ENCODE results near the gene SMG6.
"Not testable (repeated sequence)": the region's sequence is repeated elsewhere in the genome, so short reads cannot be mapped to it uniquely, and the experiment has no call there.

SMG6 gene

DNA sequence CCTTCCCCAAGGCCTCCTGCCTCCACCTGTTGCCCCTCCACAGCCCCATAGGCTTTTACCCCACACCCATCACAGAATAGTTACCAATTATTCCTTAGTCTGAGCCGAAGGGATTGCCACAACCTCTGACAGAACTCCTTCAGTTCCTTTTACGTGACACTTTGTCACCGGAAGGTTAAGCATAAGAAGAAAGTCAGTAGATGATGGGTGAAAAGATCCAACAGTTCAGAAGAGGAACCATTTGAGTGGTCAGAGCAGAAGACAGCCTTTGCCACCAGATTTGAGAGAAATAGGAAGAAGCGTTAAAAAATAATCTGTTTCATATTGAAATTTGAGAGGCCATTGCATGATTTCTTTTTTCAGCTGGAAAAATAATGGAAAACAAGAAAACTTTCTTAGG, 1.3 kb upstream of the SMG6 start:
- no peak for DNase-seq (ENCODE audit: low read depth in 2 of 2)

DNA sequence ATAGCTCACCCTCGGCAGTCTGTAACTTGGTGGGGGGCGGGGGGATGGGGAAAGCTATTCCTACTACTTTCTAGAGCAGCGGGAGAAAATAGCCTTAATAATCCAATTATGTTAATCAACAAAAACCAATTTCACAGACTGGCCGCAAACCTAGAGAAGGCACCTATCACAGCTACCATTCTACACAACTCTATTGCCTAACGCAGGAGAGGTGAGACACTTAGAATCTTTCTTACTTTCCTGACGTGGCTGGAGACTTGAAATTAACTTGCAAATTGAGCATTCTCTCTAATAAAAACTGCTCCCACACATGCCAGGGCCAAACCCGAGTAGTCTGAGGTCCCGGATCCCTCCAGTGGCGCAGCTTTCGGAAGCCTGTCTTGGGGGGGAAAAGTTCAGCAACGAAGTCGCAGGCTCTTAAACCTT, 794 bp downstream of the SMG6 start:
- no peak for DNase-seq (ENCODE audit: low read depth in 2 of 2)

DNA sequence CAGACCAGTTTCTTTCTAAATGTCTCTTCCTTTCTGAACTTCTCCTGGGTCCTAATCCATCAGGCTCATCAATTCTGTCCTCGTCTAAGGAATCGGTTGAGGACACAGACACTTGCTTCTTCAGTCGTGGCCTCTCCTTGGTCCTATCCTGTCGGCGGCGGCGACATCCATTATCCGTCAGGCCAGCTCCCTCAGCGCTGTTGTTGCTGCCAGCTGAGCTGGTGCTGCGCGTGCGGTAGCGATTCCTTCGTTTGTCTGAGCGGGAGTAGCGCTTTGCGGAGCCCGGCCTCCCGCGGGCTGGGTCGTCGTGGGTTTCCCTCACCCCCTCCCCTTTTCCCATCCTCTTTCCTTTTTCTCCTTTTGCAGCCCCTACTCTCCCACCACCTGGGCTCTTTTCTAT, 3.8 kb downstream of the SMG6 start:
- DNase-seq (ENCODE audit: low read depth in 2 of 2), result no peak

DNA sequence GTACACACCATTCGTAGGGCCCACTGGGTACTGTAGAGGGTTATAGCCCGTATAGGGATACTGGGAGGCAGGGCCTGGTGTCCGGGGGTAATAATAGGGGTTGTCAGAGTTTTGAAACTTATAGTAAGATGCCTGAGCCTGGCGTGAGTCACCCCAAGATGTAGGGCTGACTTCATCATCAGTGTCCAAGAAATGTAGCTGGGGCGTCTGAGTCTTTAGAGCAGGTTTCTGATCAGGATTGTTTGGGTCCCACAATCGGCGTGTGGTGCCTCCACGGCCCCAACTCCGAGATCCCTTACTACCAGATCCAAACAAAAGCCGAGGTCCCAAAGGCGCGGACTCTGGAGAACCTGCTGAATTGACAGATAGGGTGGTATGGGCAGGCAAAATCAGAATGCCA, 4.4 kb downstream of the SMG6 start:
- DNase-seq (ENCODE audit: low read depth in 2 of 2), result no peak

GRCh38 chr17:2297023-2297422, 6.6 kb downstream of the SMG6 start:
- DNase-seq (ENCODE audit: low read depth in 2 of 2), result no peak

DNA sequence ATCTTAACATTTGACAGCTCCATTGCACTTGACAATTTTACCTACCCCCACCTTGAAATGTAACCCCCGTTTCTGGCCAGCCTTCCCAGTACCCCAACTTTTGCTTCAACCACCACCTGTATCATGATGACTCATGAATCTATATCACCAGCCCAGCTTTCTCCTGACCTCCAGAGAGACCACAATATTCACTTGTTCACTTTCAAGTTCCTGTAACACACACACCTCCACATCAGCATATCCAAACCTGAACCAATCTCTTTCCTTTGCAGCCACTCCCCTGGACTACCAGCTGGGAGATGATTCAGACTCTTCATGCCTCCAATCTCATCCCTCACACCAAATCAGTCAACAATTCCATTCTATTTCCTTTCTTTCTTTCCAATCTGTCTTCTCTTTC, 8.0 kb downstream of the SMG6 start:
- no peak for DNase-seq (ENCODE audit: low read depth in 2 of 2)

DNA sequence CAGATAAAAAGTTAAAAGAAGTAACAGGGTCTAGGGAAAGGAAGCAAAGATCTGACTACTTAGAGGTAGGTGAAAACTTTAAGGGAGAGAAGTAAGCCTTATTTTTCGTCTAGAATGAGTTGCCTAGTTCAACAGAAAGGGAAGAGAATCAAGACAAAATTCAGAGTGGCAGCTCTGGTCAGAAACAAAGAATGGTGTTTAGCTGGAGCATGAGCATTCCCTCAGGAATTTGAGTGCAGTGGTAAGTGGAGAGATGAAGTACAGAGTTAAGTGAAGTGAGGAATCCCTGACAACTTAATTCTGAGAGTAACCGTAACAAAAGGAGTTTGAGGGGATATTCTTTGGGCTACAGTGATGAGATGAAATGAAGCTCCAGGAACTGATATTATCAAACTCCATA, 11.5 kb downstream of the SMG6 start:
- DNase-seq (ENCODE audit: low read depth in 2 of 2), result no peak

- no peak for DNase-seq (ENCODE audit: low read depth in 2 of 2)
These were observed 13.6 kb downstream of the SMG6 start for GRCh38 chr17:2289878-2290478.

DNA sequence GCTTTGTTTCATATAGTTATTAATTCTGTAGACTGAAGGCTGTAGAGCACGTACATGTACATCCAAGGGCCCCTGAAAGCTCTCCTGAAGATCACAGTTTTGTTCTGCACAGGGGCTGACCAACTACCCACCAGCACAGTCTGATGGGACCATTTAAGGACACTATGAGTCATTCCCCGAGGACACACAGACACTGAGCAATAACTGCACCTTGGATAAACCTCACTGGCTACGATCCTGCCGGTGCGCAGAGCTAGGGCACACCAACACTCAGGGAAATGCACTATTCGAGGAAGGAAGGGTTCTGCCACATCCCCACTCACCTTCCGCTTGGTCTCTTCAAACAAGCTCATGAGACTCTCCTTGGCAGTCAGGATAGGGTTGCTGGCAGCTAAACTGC, 20.3 kb downstream of the SMG6 start:
- DNase-seq (ENCODE audit: low read depth in 2 of 2), result no peak

- no peak for DNase-seq (ENCODE audit: low read depth in 2 of 2)
These were observed 21.2 kb downstream of the SMG6 start for GRCh38 chr17:2282297-2282873.

DNA sequence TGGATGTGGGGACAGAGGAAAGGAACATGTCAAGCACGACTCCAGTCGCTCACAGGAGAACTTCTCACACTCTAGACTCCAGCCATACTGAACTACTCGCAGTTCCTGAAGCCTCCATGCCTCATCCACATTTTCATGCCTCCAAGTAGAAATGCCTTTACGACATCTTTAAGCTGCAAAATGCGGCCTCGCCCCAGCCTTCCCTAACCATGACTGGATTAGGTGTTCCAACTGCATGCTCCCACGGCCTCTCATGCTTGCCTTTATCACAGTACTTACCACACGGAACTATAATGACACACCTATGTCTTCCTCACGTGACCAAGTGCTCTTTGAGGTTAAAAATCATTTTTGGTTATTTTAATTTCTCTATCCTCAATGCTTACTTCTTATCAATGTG, 23.9 kb downstream of the SMG6 start:
- no peak for DNase-seq (ENCODE audit: low read depth in 2 of 2)

- DNase-seq (ENCODE audit: low read depth in 2 of 2), result no peak
These were observed 26.0 kb downstream of the SMG6 start for GRCh38 chr17:2277429-2278170.

GRCh38 chr17:2275722-2276121, 27.9 kb downstream of the SMG6 start:
- DNase-seq (ENCODE audit: low read depth in 2 of 2), result no peak

DNA sequence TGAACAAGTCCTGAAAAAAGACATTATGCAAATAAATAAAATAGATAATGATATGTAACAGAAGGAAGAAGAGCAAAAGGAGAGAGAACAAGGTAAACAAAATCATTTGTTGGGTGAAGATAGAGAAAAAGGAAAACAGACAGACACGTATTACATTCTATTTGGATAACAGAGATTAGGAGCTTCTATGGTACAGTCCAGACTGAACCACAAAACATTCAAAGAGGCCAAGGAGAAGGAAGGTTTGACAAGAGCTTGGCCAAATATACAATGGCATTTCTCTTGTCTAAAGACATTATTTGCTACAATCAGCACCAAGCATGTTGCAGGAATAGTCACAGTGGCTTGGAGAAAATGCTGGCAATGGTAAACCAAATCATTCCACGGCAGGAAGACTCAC, 29.2 kb downstream of the SMG6 start:
- no peak for DNase-seq (ENCODE audit: low read depth in 2 of 2)

- no peak for DNase-seq (ENCODE audit: low read depth in 2 of 2)
These were observed 31.4 kb downstream of the SMG6 start for GRCh38 chr17:2271985-2272702.

GRCh38 chr17:2267354-2267753, 36.2 kb downstream of the SMG6 start:
- DNase-seq (ENCODE audit: low read depth in 2 of 2), result no peak

DNA sequence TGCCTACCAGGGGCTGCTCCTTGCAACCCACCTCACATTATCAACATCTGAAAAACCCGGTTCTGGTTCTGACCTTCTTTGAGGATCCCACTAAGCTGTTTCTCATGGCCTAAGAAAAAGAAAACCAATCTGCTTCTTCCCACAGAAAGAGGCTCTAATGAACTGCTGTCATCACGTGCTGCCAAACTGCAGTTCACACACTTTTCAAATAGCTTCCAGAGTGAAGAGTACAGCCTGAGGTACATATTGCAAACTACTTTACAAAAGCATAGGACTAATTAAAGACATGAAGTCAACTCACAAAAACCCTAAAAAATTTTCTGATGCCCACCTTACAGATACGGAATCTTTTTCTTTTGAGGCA, 36.7 kb downstream of the SMG6 start:
- DNase-seq (ENCODE audit: low read depth in 2 of 2), result no peak

DNA sequence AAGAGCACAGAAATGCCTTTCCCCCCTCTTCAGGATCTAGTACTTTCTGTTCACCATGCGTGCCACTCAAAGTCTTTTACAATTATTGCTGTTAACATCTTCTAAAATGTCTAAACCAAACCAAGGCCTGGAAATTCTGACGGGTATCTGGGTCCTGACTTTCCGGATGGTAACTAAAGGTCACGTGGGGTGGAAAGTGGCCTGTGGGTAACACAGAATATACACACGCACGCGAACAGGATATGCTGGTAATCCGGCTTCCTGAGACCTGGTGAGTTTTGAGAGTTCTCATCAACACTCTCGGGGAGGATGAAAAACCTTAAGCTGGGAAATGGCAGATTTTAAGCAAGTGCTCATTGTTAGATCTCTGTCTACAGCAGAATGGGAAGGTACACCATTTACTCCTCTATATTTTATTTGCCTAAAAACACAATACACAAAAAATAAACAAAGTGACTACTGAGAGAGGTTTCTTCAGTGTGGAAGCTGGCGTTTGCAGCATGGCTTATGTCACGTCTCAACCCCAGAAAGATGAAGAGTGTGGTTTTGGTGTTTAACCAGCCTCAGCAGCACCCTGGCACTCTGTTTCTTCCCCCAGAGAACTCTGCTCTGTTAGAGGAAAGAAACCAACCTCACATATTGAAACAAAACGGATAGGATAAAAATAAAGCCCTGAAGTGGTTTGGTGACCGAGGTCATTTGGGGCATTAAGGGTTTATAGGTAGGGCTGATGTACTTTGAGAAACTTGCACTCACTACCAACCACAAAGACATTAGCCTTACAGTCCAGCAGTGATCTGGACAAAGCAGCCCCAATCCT, 37.3 kb downstream of the SMG6 start:
- peak; percentile 48 to 77 for DNase-seq (ENCODE audit: low read depth in 2 of 2)

GRCh38 chr17:2265166-2265565, 38.4 kb downstream of the SMG6 start:
- not testable (repeated sequence) for DNase-seq (ENCODE audit: low read depth in 2 of 2)

GRCh38 chr17:2264067-2264860, 39.3 kb downstream of the SMG6 start:
- no peak for DNase-seq (ENCODE audit: low read depth in 2 of 2)
